Adrenal gland (tissue), 12 donors: Measurements from ENCODE around the gene THNSL1. TPM values are rescaled to one million over a fixed set of nuclear protein-coding genes. Genes with fewer than 3 reads are reported as not detected.

Experiments
- DNase-seq, 7 donors: peaks; one replicate each; pipeline ENCODE4 v3.0.0-alpha.2; 2019 to 2020
- H3K27ac ChIP-seq, 5 donors: fragments of 200-600 bp; sonication (generic) in 4 of 5; 1 replicate in 3 of 5; 2 replicates in 2 of 5; pipeline versions ENCODE4 v1.5.1 to v1.8.0; 2016 to 2020; ENCODE audit warnings: mild to moderate bottlenecking in 1 of 5
- H3K27me3 ChIP-seq: fragments of 200-600 bp; 2 replicates; pipeline ENCODE4 v1.8.0; 2021
- H3K36me3 ChIP-seq, 2 donors: fragments of 200-600 bp; replicated peaks in 1 of 2; 1 replicate in 1 of 2; 2 replicates in 1 of 2; pipeline versions ENCODE4 v1.5.1 to v1.8.0; 2018 to 2022
- H3K4me1 ChIP-seq, 2 donors: fragments of 200-600 bp; replicated peaks in 1 of 2; 1 replicate in 1 of 2; 2 replicates in 1 of 2; pipeline versions ENCODE4 v1.5.1 to v1.8.0; 2018 to 2021
- H3K4me3 ChIP-seq, 4 donors: fragments of 200-600 bp; sonication (generic) in 3 of 4; one replicate each; pipeline ENCODE4 v1.5.1; 2016 to 2018
- H3K9me3 ChIP-seq, 3 donors: fragments of 200-600 bp; sonication (generic) in 1 of 3; replicated peaks in 1 of 3; 1 replicate in 2 of 3; 2 replicates in 1 of 3; pipeline versions ENCODE4 v1.5.1 to v1.8.0; 2016 to 2021
- CTCF ChIP-seq, 6 experiments: fragments of 450-650 bp in 4 of 6; fragments of 200-600 bp in 2 of 6; sonication (generic) in 1 of 6; IDR thresholded peaks; 1 replicate in 5 of 6; 2 replicates in 1 of 6; pipeline versions ENCODE4 v1.5.1 to v1.8.0; 2016 to 2021; ENCODE audit warnings: antibody characterized with exemption in 6 of 6, mild to moderate bottlenecking in 2 of 6, moderate library complexity in 1 of 6
- POLR2A ChIP-seq, 2 donors: fragments of 450-650 bp; IDR thresholded peaks; one replicate each; pipeline ENCODE4 v1.6.1; 2017; ENCODE audit warnings: antibody characterized with exemption in 2 of 2, mild to moderate bottlenecking in 2 of 2, moderate library complexity in 1 of 2
- WGBS, 4 donors: extraction: QIAGEN DNeasy Blood & Tissue Kit in 2 of 4; methylation state at CpG; one replicate each; pipeline versions ENCODE4 v1.1.5 to v1.1.7; 2013 to 2017; 5-methylcytosine and 5-hydroxymethylcytosine counted together
- intact Hi-C, 2 donors: fragments of 100-400 bp; cut with DNase I; formaldehyde crosslinking; loops; one replicate each; pipeline versions ENCODE4 v1.14.1 to v1.15.0; 2022 to 2023
- polyA plus RNA-seq, 3 donors: library from polyadenylated mRNA; stranded (reverse); fragments of 200-250 nt in 2 of 3; fragments of 350-450 nt in 1 of 3; fragmentation: Illumina TruSeq in 1 of 3; extraction: RNeasy Lipid Tissue Mini Kit (QIAGEN cat#74804) in 1 of 3; gene quantifications; one replicate each; pipeline ENCODE4 v1.2.3, GENCODE V29; 2013 to 2014
- total RNA-seq, 9 donors: library from RNA; depleted of rRNA in 4 of 9; stranded (reverse); fragments of >200 nt in 4 of 9; fragments of 120-200 nt in 1 of 9; fragmentation: NEBNext Ultra II Directional in 1 of 9; extraction: Animal tissue kit (Norgen Biotek cat#: 25700) in 1 of 9; gene quantifications; one replicate each; pipeline versions ENCODE4 v1.1.0 to v1.2.4, GENCODE V29; 2013 to 2023
- donor health status: healthy with polysubstance abuse.
- donor health status: Bipolar disorder and iron deficiency.
- donor health status: DM: yes; HTN: yes; CAD: no.
- donor health status: DM: no; HTN: no; CAD: no.
- donor health status: DM: no; HTN: no; CAD: no.
- donor health status: DM: yes; HTN: yes; CAD: no.

The THNSL1 gene
- total and polyA plus RNA-seq, 12 donors = 3.3 to 14.9 (median 5.3) TPM

GRCh38 chr10:25026463-25026862 lies 10.1 kb downstream of the THNSL1 start:
- H3K27ac ChIP-seq = no peak overlapping the region
- TF ChIP-seq CTCF (IDR thresholded peaks at IDR 0.05) = peak; percentile 14 to 59 (median 44)
- no peak for TF ChIP-seq POLR2A (IDR thresholded peaks at IDR 0.05)
- 70 to 87% (median 77%) methylated on average over 1 of the region's 1 CpG for WGBS, 4 donors
- no peak overlapping the region for H3K4me3 ChIP-seq
- peaks cover 0 to 3% of the 10 kb centered on the region in 2 donors for H3K4me1 ChIP-seq
- intact Hi-C loops = loop anchor here in 1 of 2 donors (5.0 kb wide), 1 partner anchor 56 kb away; no protein-coding TSS in a partner anchor
- DNase-seq = no peak
- H3K36me3 ChIP-seq = no peaks in the 10 kb centered on the region
- H3K9me3 ChIP-seq = peaks cover 0 to 6% (median 0%) of the 10 kb centered on the region in 3 donors
- H3K27me3 ChIP-seq = no peaks in the 10 kb centered on the region

- no peak for DNase-seq
- H3K9me3 ChIP-seq = peaks cover 0 to 6% (median 0%) of the 10 kb centered on the region in 3 donors
- no peak overlapping the region for H3K27ac ChIP-seq
- TF ChIP-seq CTCF (IDR thresholded peaks at IDR 0.05) (no peak), POLR2A (IDR thresholded peaks at IDR 0.05) (no peak)
- no peaks in the 10 kb centered on the region for H3K36me3 ChIP-seq
- intact Hi-C loops = loop anchor here in 1 of 2 donors (5.0 kb wide), 1 partner anchor 54 kb away; no protein-coding TSS in a partner anchor
- H3K4me1 ChIP-seq = peaks cover 0 to 3% of the 10 kb centered on the region in 2 donors
- H3K27me3 ChIP-seq = no peaks in the 10 kb centered on the region
- WGBS, 4 donors = 96 to 100% (median 98%) methylated on average over 1 of the region's 1 CpG
- H3K4me3 ChIP-seq = no peak overlapping the region
Observed at GRCh38 chr10:25028711-25029110, 12.3 kb downstream of the THNSL1 start.

- Histone ChIP-seq H3K4me3 (no peak overlapping the region), H3K27me3 (no peaks in the 10 kb centered on the region), H3K9me3 (peaks cover 0 to 6% (median 0%) of the 10 kb centered on the region in 3 donors), H3K4me1 (peaks cover 0 to 3% of the 10 kb centered on the region in 2 donors), H3K36me3 (no peaks in the 10 kb centered on the region), H3K27ac (no peak overlapping the region)
- intact Hi-C loops = loop anchor here in 1 of 2 donors (5.0 kb wide), 1 partner anchor 53 kb away; no protein-coding TSS in a partner anchor
- 89 to 98% (median 96%) methylated on average over 2 of the region's 2 CpGs for WGBS, 4 donors
- TF ChIP-seq CTCF (IDR thresholded peaks at IDR 0.05) (no peak), POLR2A (IDR thresholded peaks at IDR 0.05) (no peak)
- DNase-seq = no peak
Observed at GRCh38 chr10:25029519-25029918, 13.1 kb downstream of the THNSL1 start.

- DNase-seq = no peak
- no peak for TF ChIP-seq POLR2A (IDR thresholded peaks at IDR 0.05)
- TF ChIP-seq CTCF (IDR thresholded peaks at IDR 0.05) = no peak
- Histone ChIP-seq H3K36me3 (no peaks in the 10 kb centered on the region), H3K4me1 (no peaks in the 10 kb centered on the region), H3K27ac (no peak overlapping the region), H3K4me3 (no peak overlapping the region), H3K9me3 (no peaks in the 10 kb centered on the region), H3K27me3 (no peaks in the 10 kb centered on the region)
- WGBS, 4 donors = 37 to 63% (median 55%) methylated on average over 3 of the region's 3 CpGs
- intact Hi-C loops = no loop called here
Observed at GRCh38 chr10:25036381-25036780, 20.0 kb downstream of the THNSL1 start.
